GM18507 (cell line): Measurements from ENCODE around the gene EXOSC6.
"Not testable (repeated sequence)": the region's sequence is repeated elsewhere in the genome, so short reads cannot be mapped to it uniquely, and the experiment has no call there.

ENCODE experiments used
- DNase-seq: peaks from one replicate; pipeline ENCODE4 v3.0.0; 2011; ENCODE audit warnings: low read depth; ENCODE audit not compliant: insufficient read length; ENCODE audit errors: extremely low spot score
- FAIRE-seq: peaks from 2 replicates; lab custom pipeline; 2011; peaks lifted over from hg19 to GRCh38; lab: Jason Lieb, UNC

The EXOSC6 gene

GRCh38 chr16:70204668-70205405, 46.9 kb downstream of the EXOSC6 start:
- not testable (repeated sequence) for FAIRE-seq, DNase-seq

GRCh38 chr16:70204010-70204409, 47.7 kb downstream of the EXOSC6 start:
- not testable (repeated sequence) for DNase-seq, FAIRE-seq

GRCh38 chr16:70203508-70203907, 48.2 kb downstream of the EXOSC6 start:
- not testable (repeated sequence) for DNase-seq, FAIRE-seq

GRCh38 chr16:70200063-70200462, 51.7 kb downstream of the EXOSC6 start:
- FAIRE-seq, DNase-seq: not testable (repeated sequence)

- FAIRE-seq, DNase-seq: not testable (repeated sequence)
Observed at GRCh38 chr16:70199170-70199569, 52.6 kb downstream of the EXOSC6 start.

GRCh38 chr16:70198666-70199065, 53.1 kb downstream of the EXOSC6 start:
- not testable (repeated sequence) for DNase-seq, FAIRE-seq

- DNase-seq, FAIRE-seq: not testable (repeated sequence)
Observed at GRCh38 chr16:70198230-70198629, 53.5 kb downstream of the EXOSC6 start.

GRCh38 chr16:70197611-70198010, 54.1 kb downstream of the EXOSC6 start:
- DNase-seq, FAIRE-seq: not testable (repeated sequence)
